Measurements from ENCODE around the gene IL23R.
"Not testable (repeated sequence)": the region's sequence is repeated elsewhere in the genome, so short reads cannot be mapped to it uniquely, and the experiment has no call there.

Gene IL23R

DNA sequence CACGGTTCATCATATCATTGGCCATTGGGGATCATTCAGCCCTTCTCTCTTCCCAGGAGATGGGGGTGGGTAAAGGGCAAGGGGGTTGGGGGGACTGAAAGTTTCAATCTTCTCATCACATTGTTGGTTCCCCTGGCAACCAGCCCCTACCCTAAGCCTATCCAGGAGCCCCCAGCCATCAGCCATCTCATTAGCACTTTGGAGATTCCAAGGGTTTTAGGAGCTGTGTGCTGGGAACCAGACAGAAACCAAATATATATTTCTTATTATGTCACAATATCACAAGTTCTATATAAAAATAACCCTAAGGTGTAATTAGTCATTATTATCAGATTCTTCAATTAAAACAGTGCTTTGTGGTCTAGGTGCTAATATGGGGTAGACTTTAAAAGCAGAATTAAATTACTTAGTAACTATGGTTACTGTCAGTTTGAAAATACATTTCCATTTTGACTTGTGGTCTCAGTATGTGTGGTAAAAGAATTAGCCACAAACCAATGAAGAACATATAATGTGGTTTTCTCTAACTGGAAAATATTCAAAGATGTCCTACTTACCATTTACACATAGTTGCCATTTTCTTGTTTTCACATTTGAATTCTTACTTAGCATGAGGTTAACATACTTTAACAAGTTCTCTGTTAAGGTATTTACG, 28.1 kb downstream of the IL23R start:
- DNase-seq: peak in 1 of 2 donors; percentile 68

DNA sequence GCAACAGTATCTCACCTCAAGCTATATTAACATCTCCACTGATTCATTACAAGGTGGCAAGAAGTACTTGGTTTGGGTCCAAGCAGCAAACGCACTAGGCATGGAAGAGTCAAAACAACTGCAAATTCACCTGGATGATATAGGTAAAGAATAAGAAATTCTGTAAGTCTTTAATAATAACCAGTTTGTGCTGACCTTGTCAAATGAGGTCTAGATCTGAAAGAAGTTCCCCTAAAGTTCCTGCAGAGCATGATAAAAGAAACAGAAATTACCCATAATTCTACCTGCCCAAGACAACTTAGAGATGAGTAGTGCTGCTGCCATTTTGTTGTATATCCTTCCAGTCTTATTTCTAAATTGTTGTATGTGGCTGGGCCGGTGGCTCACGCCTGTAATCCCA, 34.5 kb downstream of the IL23R start:
- DNase-seq: no peak

DNA sequence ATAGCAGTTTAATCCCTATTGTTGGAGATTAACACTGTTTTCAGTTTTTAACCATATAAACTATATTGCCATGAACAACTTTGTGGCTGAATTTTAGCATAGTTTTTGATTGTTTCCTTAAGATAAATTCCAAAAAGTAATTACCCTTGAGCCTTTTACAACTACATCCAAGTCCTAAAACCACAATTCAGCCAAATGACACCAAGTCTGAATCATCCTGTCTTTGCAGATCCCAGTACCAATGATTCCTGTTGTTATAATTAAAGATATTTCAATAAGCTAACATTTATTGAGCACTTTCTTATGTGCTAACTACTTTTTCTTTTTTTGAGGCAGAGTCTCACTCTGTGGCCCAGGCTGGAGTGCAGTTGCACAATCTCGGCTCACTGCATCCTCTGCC, 35.6 kb downstream of the IL23R start:
- no peak for DNase-seq

GRCh38 chr1:67204298-67204980, 38.2 kb downstream of the IL23R start:
- DNase-seq: no peak

- DNase-seq: not testable (repeated sequence)
Observed at GRCh38 chr1:67207398-67207797, 41.1 kb downstream of the IL23R start.

- DNase-seq: no peak
Observed at GRCh38 chr1:67208217-67208616, 42.0 kb downstream of the IL23R start.

DNA sequence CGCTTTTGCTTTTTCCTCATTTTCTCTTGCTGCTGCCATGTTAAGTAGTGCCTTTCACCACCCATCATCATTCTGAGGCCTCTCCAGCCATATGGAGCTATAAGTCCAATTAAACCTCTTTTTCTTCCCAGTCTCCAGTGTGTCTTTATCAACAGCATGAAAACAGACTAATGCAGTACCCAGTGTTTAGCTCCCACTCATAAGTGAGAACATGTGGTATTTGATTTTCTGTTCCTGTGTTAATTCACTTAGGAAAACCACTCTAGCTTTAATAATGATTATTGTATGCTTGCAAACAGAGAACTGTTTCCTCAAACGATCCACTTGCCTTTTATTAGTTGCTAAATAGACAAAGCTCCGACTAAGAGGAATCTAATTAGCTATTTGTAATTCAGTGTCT, 43.3 kb downstream of the IL23R start:
- no peak for DNase-seq

DNA sequence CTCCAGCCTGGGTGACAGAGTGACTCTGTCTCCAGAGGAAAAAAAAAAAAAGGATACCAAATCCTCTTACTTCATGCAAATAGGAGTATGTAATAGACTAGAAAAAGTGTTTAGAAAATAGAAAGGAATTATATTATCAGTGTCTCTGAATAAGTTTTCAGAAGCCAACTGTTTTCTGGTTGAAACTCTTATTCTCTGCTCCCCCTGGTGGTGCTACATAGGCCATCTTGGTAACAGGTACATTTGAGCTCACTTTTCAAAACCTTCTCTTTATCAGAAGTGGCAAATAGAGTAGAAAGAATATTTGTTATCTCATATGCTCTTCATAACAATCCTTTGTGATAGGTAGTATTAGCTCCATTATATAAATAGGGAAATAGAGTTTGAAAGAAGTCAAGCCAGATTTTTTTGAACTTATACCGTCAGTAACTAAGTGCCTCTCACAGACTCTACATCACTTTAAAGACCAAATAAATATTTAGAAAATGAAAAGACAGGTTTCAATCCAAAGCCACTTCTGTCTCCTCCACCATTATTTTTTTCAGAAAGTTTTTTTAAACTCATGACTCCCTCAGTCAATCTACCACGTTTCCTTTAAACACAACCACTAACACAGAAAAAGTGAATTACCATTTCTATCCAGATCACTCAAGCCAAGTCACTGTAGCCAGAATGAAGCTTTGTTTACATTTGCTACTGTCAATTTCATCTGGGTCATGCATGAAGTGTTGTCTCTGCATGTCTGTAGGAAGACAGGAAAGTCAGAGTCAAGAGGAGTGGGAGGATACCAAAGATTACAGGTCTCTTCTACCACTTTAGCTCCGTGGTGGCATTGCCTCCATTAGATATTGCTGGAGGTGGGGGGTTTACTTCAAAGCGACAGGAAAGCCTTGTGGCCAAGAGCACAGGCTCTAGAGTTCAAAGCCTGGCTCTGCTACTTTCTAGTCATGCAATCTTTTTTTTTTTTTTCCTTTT, 45.6 kb downstream of the IL23R start:
- peak; percentile 36 to 63 for DNase-seq

GRCh38 chr1:67213164-67213563, 46.9 kb downstream of the IL23R start:
- DNase-seq: peak in 1 of 2 donors; percentile 12

GRCh38 chr1:67213948-67214347, 47.7 kb downstream of the IL23R start:
- no peak for DNase-seq

DNA sequence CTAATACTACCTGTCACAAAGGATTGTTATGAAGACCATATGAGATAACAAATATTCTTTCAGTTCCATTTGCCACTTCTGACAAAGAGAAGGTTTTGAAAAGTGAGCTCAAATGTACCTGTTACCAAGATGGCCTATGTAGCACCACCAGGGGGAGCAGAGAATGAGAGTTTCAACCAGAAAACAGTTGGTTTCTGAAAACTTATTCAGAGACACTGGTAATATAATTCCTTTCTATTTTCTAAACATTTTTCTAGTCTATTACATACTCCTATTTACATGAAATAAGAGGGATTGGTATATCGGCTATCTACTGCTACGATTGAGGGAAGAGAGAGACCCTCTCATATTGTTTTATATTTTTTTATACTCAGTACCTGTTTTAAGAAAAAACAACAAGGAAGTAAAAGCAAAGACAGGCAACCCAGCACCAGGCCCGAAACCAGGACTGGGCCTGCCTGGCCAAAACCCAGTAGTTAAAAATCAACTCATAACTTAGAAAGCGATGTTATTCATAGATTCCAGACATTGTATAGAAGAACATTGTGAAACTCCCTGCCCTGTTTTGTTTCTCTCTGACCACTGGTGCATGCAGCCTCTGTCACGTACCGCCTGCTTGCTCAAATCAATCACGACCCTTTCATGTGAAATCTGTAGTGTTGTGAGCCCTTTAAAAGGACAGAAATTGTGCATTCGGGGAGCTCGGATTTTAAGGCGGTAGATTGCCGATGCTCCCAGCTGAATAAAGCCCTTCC, 48.3 kb downstream of the IL23R start:
- peak; percentile 40 to 53 for DNase-seq

DNA sequence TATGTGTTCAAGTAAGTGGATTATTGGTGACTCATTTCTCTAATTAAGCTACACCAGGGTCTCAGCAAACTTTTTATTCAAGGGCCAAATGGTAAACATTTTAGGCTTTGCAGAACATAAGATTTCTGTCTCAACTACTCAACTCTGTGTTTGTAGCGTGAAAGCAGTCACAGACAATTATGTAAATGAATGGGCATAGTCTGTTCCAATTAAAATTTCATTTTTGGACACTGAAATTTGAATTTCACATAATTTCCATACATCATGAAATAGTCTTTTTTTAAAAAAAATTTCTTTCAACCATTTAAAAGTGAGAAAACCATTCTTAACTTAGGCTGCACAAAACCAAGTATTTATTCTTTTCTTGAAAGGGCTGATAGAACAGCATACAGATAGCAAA, 50.1 kb downstream of the IL23R start:
- DNase-seq: no peak

DNA sequence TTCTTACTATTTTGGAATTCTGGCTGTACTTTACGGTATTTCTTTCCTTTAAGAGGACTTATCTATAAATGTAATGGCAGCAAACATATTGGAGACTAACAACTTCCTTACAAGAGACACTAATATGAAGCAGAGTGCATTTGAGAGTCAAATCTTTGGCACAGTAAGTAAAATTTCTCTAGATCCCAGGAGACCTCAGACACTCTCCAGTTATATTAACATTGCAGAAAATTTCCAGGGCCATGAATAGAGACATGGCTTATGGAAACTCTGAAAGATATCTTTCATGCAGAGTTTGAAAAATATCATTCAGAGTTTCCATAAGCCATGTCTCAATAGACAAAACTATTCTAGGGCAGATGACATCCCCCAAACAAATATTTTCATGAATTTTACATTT, 51.2 kb downstream of the IL23R start:
- DNase-seq: no peak

GRCh38 chr1:67217938-67218337, 51.7 kb downstream of the IL23R start:
- DNase-seq: no peak

- DNase-seq: no peak
Observed at GRCh38 chr1:67224856-67225255, 58.6 kb downstream of the IL23R start.

GRCh38 chr1:67226688-67227087, 60.4 kb downstream of the IL23R start:
- DNase-seq: peak; percentile 11 to 18

DNA sequence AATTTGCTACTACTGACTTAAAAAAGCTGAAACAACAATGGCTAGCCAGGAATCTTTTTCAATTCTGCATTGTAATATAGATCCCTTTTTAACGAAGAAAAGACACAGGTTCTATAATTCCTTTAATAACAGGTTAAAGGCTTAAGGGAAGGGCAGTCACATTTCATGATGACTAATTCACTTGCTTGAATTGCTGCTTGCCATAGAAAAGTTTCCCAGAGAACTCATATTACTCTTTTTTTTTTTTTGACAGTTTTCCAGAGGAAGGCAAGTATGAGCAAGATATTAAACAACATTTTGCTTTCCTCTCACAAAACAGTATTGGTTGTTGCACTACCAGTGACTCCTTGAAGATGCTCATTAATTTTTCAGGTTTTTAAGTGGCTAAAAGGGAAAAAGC, 60.9 kb downstream of the IL23R start:
- DNase-seq: no peak

DNA sequence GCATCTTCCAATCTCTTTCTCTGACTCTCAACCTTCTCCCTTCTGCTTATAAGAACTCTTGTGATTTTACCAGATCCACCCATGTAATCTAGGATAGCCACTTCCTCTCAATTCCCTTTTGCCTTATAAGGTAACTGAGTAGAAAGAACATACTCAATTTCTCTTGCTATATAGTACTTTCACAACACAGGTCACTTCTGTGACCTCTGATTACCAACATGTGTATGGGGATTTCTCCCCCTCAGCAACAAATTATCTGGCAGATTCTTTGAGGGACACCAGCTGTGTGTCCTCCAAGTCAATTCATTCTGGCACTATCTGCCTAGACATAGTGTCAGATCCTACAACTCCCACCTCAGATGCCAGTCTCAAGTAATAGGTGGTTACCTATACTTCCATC, 62.5 kb downstream of the IL23R start:
- no peak for DNase-seq

- DNase-seq: no peak
Observed at GRCh38 chr1:67230539-67230938, 64.3 kb downstream of the IL23R start.

DNA sequence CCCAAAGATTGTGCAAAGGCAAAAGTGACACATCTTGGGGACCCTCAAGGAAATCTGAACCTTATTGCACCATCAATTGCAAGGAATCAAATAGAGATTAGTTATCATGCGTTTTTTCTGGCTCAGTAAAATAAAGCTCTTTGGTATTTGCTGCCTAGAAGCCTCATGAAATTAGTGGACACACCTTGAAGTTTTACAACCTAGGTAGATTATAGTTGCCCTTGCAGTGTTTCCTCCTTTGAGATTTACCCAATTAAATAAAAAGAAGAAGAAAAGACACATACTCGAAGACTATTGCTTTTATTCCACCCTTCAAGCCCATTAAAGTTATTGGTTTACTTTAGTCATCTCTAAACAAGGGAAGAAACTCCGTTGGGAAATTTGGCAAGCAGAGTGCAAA, 70.0 kb downstream of the IL23R start:
- DNase-seq: no peak

GRCh38 chr1:67239738-67240137, 73.5 kb downstream of the IL23R start:
- no peak for DNase-seq

GRCh38 chr1:67241200-67241746, 75.0 kb downstream of the IL23R start:
- no peak for DNase-seq

DNA sequence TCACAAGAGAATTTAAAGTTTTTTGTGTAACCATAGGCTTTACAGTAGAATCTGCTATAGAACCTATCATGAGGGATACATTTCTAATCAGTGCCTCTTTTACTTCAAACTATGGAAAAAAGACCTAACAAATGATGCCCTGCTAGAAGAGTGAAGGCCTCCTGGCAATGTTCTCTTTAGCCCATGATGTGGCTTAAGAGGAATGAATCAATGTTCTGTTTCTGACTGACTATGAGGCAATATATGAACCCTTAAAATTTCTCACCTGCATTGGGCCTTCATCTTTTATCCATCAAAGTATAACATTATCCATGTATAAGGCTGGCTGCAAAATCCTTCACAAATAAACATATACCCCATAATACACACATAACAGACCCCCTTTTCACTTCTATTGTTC, 75.8 kb downstream of the IL23R start:
- DNase-seq: no peak

Measured in CD4-positive, alpha-beta T cell treated with Interferon alpha-2 for 1 hour (primary cell).